Mesenchymal stem cell (in vitro differentiated cells and primary cell): ENCODE results near the gene SHTN1.

ENCODE experiments used
- DNase-seq: peaks from one replicate; pipeline ENCODE4 v3.0.0-alpha.2; 2013
- H2AFZ ChIP-seq: one replicate; pipeline ENCODE4 v1.6.1; 2013; ENCODE audit warnings: low read depth, mild to moderate bottlenecking, control low read depth, inconsistent platforms, low read length, moderate library complexity
- H2AK5ac ChIP-seq: 2 replicates; pipeline ENCODE4 v1.6.1; 2013; ENCODE audit warnings: low read length, moderate library complexity, mild to moderate bottlenecking, inconsistent platforms; ENCODE audit not compliant: severe bottlenecking
- H2BK120ac ChIP-seq: one replicate; pipeline ENCODE4 v1.6.1; 2013; ENCODE audit warnings: low read depth, mild to moderate bottlenecking, inconsistent platforms, low read length, moderate library complexity
- H2BK12ac ChIP-seq, 2 experiments: one replicate each; pipeline ENCODE4 v1.6.1; 2013; ENCODE audit warnings: inconsistent platforms in 2 of 2, low read length in 2 of 2, mild to moderate bottlenecking in 2 of 2, moderate library complexity in 2 of 2, control low read depth in 1 of 2
- H2BK15ac ChIP-seq: one replicate; pipeline ENCODE4 v1.6.1; 2013; ENCODE audit warnings: mild to moderate bottlenecking, low read depth, inconsistent platforms; ENCODE audit not compliant: poor library complexity, severe bottlenecking
- H2BK5ac ChIP-seq: 2 replicates; pipeline ENCODE4 v1.6.1; 2013; ENCODE audit warnings: low read depth, mild to moderate bottlenecking, low read length, control low read depth, inconsistent platforms; ENCODE audit not compliant: poor library complexity, severe bottlenecking
- H3K14ac ChIP-seq, 2 experiments: one replicate each; pipeline ENCODE4 v1.6.1; 2013; ENCODE audit warnings: inconsistent platforms in 2 of 2, low read length in 2 of 2, control low read depth in 1 of 2, mild to moderate bottlenecking in 1 of 2, moderate library complexity in 1 of 2
- H3K18ac ChIP-seq, 2 experiments: one replicate each; pipeline ENCODE4 v1.6.1; 2013; ENCODE audit warnings: inconsistent platforms in 2 of 2, low read length in 2 of 2, control low read depth in 1 of 2, low read depth in 1 of 2, mild to moderate bottlenecking in 1 of 2
- H3K23ac ChIP-seq, 2 experiments: one replicate each; pipeline ENCODE4 v1.6.1; 2013; ENCODE audit warnings: inconsistent platforms in 2 of 2, low read length in 2 of 2, mild to moderate bottlenecking in 2 of 2, moderate library complexity in 2 of 2, control low read depth in 1 of 2
- H3K27ac ChIP-seq: 2 replicates; pipeline ENCODE4 v1.5.1; 2013; ENCODE audit warnings: mild to moderate bottlenecking, moderate library complexity, low read length, control low read depth, inconsistent platforms; ENCODE audit not compliant: poor library complexity, severe bottlenecking
- H3K27me3 ChIP-seq, 2 experiments: 2 replicates each; pipeline versions ENCODE4 v1.6.1 to v1.7.0; 2013; ENCODE audit warnings: low read length in 2 of 2, mild to moderate bottlenecking in 2 of 2, moderate library complexity in 2 of 2, control low read depth in 1 of 2, inconsistent platforms in 1 of 2; ENCODE audit not compliant: control insufficient read depth in 1 of 2, insufficient read depth in 1 of 2
- H3K36me3 ChIP-seq, 2 experiments: 2 replicates each; pipeline versions ENCODE4 v1.6.1 to v1.7.0; 2013; ENCODE audit warnings: low read length in 2 of 2, control low read depth in 1 of 2, inconsistent platforms in 1 of 2, low read depth in 1 of 2, mild to moderate bottlenecking in 1 of 2; ENCODE audit not compliant: insufficient read depth in 2 of 2, control insufficient read depth in 1 of 2
- H3K4ac ChIP-seq, 2 experiments: one replicate each; pipeline ENCODE4 v1.6.1; 2013; ENCODE audit warnings: inconsistent platforms in 2 of 2, low read length in 2 of 2, mild to moderate bottlenecking in 2 of 2, moderate library complexity in 2 of 2, control low read depth in 1 of 2, low read depth in 1 of 2
- H3K4me1 ChIP-seq: 2 replicates; pipeline ENCODE4 v1.6.1; 2013; ENCODE audit warnings: low read depth, low read length, control low read depth; ENCODE audit not compliant: control insufficient read depth, insufficient read depth
- H3K4me2 ChIP-seq: 2 replicates; pipeline ENCODE4 v1.6.1; 2013; ENCODE audit warnings: low read length, mild to moderate bottlenecking, inconsistent platforms; ENCODE audit not compliant: poor library complexity, severe bottlenecking
- H3K4me3 ChIP-seq, 2 experiments: 2 replicates each; pipeline versions ENCODE4 v1.5.1 to v1.7.0; 2013; ENCODE audit warnings: low read length in 2 of 2, mild to moderate bottlenecking in 2 of 2, control low read depth in 1 of 2, low read depth in 1 of 2; ENCODE audit not compliant: insufficient read depth in 1 of 2
- H3K79me1 ChIP-seq: replicated peaks from 2 replicates; pipeline ENCODE4 v1.6.1; 2013; ENCODE audit warnings: mild to moderate bottlenecking, control low read depth, low read length, inconsistent platforms; ENCODE audit not compliant: poor library complexity, severe bottlenecking
- H3K9ac ChIP-seq: 2 replicates; pipeline ENCODE4 v1.7.0; 2013; ENCODE audit warnings: mild to moderate bottlenecking, low read length, moderate library complexity
- H3K9me3 ChIP-seq: 2 replicates; pipeline ENCODE4 v1.7.0; 2013; ENCODE audit warnings: mild to moderate bottlenecking, low read length; ENCODE audit not compliant: control insufficient read depth
- H4K8ac ChIP-seq: one replicate; pipeline ENCODE4 v1.6.1; 2013; ENCODE audit warnings: inconsistent platforms, mild to moderate bottlenecking, low read length, moderate library complexity
- H4K91ac ChIP-seq: one replicate; pipeline ENCODE4 v1.6.1; 2013; ENCODE audit warnings: mild to moderate bottlenecking, low read length, inconsistent platforms
- WGBS: methylation state at CpG from one replicate; pipeline ENCODE4 v1.1.7; 2013; ENCODE audit warnings: mixed read lengths; 5-methylcytosine and 5-hydroxymethylcytosine counted together

SHTN1 gene

GRCh38 chr10:116998172-116998571 is 6.8 kb downstream of the SHTN1 start:
- no peak overlapping the region for H2BK15ac ChIP-seq
- no peaks in the 10 kb centered on the region for H3K27me3 ChIP-seq
- no peak overlapping the region for H3K4me2 ChIP-seq
- no peaks in the 10 kb centered on the region for H3K36me3 ChIP-seq
- no peak overlapping the region for H3K9ac ChIP-seq
- no peak overlapping the region for H3K27ac ChIP-seq
- no peak overlapping the region for H2BK12ac ChIP-seq
- H3K79me1 ChIP-seq = peaks cover 12% of the 10 kb centered on the region
- no peak overlapping the region for H2BK5ac ChIP-seq
- no peak overlapping the region for H4K91ac ChIP-seq
- H4K8ac ChIP-seq = no peak overlapping the region
- no peak overlapping the region for H2AK5ac ChIP-seq
- no peak for DNase-seq
- no peak overlapping the region for H3K4ac ChIP-seq
- whole genome bisulfite sequencing = 95% methylated on average over 2 of the region's 4 CpGs
- H2AFZ ChIP-seq = no peak overlapping the region
- no peak overlapping the region for H2BK120ac ChIP-seq
- no peak overlapping the region for H3K23ac ChIP-seq
- no peak overlapping the region for H3K4me3 ChIP-seq
- H3K18ac ChIP-seq = no peak overlapping the region
- H3K14ac ChIP-seq = no peak overlapping the region
- no peaks in the 10 kb centered on the region for H3K4me1 ChIP-seq
- no peaks in the 10 kb centered on the region for H3K9me3 ChIP-seq

GRCh38 chr10:116997015-116997414 is 8.0 kb downstream of the SHTN1 start:
- Histone ChIP-seq H2BK5ac (no peak overlapping the region), H2AFZ (no peak overlapping the region), H3K9ac (no peak overlapping the region), H2BK15ac (no peak overlapping the region), H3K23ac (no peak overlapping the region), H3K27me3 (no peaks in the 10 kb centered on the region), H4K8ac (no peak overlapping the region), H3K36me3 (no peaks in the 10 kb centered on the region), H3K14ac (no peak overlapping the region), H3K79me1 (peaks cover 11% of the 10 kb centered on the region), H3K4me3 (no peak overlapping the region), H4K91ac (no peak overlapping the region), H2BK120ac (no peak overlapping the region), H3K4ac (no peak overlapping the region), H2AK5ac (no peak overlapping the region), H2BK12ac (no peak overlapping the region), H3K9me3 (no peaks in the 10 kb centered on the region), H3K4me2 (no peak overlapping the region), H3K18ac (no peak overlapping the region), H3K4me1 (no peaks in the 10 kb centered on the region), H3K27ac (no peak overlapping the region)
- 100% methylated on average over 2 of the region's 2 CpGs for WGBS
- no peak for DNase-seq

DNA sequence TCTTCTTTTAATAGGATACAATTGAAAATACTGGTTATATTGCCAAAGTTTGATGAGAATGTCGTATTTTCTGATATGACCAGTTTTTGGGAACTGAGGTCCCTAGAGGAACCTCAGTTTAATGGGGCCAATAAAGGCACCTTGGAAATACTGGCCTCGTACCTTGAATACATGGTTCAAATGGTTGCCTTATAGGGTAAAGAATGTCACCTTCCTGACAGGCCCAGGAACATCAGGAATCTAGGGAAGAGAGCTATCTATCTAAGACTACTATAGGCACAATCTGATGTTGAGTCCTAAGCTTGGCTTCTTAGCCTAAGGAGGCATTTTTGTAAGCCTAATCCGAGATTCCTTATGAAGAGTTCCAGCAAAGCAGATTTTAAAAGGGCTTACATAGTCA is 9.3 kb downstream of the SHTN1 start:
- H2BK120ac ChIP-seq = no peak overlapping the region
- no peaks in the 10 kb centered on the region for H3K4me1 ChIP-seq
- no peak overlapping the region for H2AK5ac ChIP-seq
- no peak overlapping the region for H2BK12ac ChIP-seq
- H3K4me2 ChIP-seq = no peak overlapping the region
- H2BK5ac ChIP-seq = no peak overlapping the region
- H4K91ac ChIP-seq = no peak overlapping the region
- H3K4ac ChIP-seq = no peak overlapping the region
- H3K9me3 ChIP-seq = no peaks in the 10 kb centered on the region
- 95% methylated on average over 2 of the region's 3 CpGs for WGBS
- no peak overlapping the region for H3K23ac ChIP-seq
- no peak overlapping the region for H3K18ac ChIP-seq
- H3K27me3 ChIP-seq = no peaks in the 10 kb centered on the region
- no peaks in the 10 kb centered on the region for H3K36me3 ChIP-seq
- DNase-seq = no peak
- H3K14ac ChIP-seq = no peak overlapping the region
- peaks cover 16% of the 10 kb centered on the region for H3K79me1 ChIP-seq
- H4K8ac ChIP-seq = no peak overlapping the region
- H2AFZ ChIP-seq = no peak overlapping the region
- no peak overlapping the region for H3K4me3 ChIP-seq
- H2BK15ac ChIP-seq = no peak overlapping the region
- no peak overlapping the region for H3K9ac ChIP-seq
- H3K27ac ChIP-seq = no peak overlapping the region

GRCh38 chr10:116994113-116994890 is 10.7 kb downstream of the SHTN1 start:
- H2AFZ ChIP-seq = no peak overlapping the region
- DNase-seq = no peak
- H3K4me1 ChIP-seq = no peaks in the 10 kb centered on the region
- no peak overlapping the region for H3K9ac ChIP-seq
- H3K36me3 ChIP-seq = no peaks in the 10 kb centered on the region
- H2BK15ac ChIP-seq = no peak overlapping the region
- H2BK12ac ChIP-seq = no peak overlapping the region
- H3K18ac ChIP-seq = no peak overlapping the region
- no peak overlapping the region for H3K27ac ChIP-seq
- peaks cover 14% of the 10 kb centered on the region for H3K79me1 ChIP-seq
- H4K8ac ChIP-seq = no peak overlapping the region
- no peak overlapping the region for H4K91ac ChIP-seq
- no peak overlapping the region for H2BK5ac ChIP-seq
- no peak overlapping the region for H2AK5ac ChIP-seq
- no CpG with 5 or more reads among the region's 1 CpG for WGBS
- H3K4ac ChIP-seq = no peak overlapping the region
- H3K27me3 ChIP-seq = no peaks in the 10 kb centered on the region
- H3K23ac ChIP-seq = no peak overlapping the region
- H3K9me3 ChIP-seq = no peaks in the 10 kb centered on the region
- no peak overlapping the region for H3K4me2 ChIP-seq
- no peak overlapping the region for H2BK120ac ChIP-seq
- no peak overlapping the region for H3K14ac ChIP-seq
- no peak overlapping the region for H3K4me3 ChIP-seq
